HS-27A (cell line): ENCODE data around the gene ZDHHC23.

Source experiments
- DNase-seq: peaks from one replicate; pipeline ENCODE4 v3.0.0-alpha.2; 2012; ENCODE audit warnings: low read depth, missing footprints

ZDHHC23 gene

GRCh38 chr3:114005481-114005880 lies 57.7 kb downstream of the ZDHHC23 start:
- DNase-seq: no peak

DNA sequence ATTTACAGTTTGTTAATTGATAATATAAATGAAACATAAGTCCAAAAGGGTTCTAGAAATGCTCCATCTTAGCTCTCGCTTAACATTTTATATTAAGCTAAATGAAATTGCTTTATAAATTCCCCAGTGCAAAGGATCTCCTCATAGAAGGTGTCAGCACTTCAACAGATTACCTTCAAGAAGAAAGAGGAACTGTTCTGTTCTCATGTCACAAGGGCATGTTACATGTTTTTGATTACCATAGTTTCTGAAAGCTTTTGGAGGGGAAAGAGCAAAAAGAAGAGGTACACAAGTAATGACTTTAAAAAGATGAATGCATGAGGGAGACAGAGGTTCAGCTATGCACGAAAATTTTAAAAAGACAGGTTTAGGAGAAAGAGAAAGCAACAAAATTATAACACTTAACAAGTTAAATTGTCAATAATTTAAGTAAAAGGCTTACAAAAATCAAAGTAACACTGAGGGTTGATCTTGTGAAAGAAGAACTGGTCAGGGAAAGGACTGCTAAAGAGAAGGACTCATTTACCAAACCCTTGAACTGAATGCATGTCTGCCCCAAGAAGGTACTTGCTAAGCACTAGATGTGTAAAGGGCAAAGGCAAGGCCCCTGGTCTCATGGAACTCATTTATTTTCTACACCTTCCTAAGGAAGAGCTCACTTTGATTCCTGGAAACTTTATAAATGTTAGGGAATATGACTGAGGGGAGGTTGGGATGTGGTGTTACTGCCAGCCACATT lies 63.4 kb downstream of the ZDHHC23 start:
- DNase-seq: no peak
